Measurements from ENCODE around the gene NOL9.

NOL9 gene

DNA sequence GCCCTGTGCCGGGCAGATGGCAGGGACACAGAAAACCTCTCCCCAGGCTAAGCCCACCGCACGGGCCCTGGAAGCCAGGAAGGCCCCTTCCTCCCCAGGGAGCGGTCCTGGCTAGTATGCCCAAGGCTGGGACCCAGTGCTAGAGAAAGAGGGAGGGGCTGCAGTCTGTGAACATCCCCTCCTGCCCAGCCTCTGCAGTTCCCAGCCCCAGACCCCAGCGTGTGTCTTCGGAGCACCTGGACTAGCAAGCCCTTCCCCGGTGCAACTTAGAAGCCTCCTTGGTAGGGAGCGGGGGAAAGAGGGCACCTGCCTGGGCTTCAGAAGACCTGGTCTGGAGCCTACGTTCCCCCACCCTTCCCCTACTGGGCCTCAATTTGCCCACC is 64.9 kb downstream of the NOL9 start:
- DNase-seq (ENCODE audit: low spot score): no peak

DNA sequence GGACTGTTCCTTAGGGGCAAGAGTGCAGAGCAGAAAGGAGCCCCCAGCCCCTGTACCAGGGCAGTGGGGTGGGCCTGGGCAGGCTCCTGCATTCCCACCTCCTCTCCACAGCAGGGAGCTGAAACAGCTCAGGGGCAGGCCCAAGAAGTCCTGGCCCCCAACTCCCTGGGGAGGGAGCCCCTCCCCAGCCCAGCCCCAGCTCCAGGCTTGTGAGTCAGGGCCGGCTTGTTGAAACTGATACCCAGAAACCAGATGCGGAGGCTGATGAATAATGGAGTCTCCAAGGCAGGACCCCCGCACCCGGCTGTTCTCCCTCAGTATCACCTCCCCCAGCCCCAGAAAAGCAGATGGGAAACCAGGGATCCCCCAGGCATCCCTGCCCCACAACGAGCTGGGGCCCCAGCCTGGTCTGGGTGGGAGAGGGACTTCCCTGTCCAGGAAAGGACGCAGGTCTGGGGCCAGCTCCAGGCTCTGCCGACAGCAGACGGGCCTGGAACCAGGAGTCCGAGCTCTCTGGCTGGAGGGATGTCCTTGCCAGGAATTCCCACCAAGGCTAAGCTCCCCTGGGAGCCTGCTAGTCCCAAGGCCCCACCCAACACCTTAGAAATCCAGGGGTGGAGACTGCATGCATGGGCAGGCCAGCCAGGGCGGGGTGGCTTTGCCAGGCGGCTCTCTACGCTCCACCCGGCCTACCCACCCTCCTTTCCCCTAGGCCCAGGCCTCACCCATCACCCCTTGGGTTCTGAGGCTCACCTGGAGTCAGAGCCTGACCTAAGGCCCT is 65.5 kb downstream of the NOL9 start:
- DNase-seq (ENCODE audit: low spot score): peak; percentile 77

DNA sequence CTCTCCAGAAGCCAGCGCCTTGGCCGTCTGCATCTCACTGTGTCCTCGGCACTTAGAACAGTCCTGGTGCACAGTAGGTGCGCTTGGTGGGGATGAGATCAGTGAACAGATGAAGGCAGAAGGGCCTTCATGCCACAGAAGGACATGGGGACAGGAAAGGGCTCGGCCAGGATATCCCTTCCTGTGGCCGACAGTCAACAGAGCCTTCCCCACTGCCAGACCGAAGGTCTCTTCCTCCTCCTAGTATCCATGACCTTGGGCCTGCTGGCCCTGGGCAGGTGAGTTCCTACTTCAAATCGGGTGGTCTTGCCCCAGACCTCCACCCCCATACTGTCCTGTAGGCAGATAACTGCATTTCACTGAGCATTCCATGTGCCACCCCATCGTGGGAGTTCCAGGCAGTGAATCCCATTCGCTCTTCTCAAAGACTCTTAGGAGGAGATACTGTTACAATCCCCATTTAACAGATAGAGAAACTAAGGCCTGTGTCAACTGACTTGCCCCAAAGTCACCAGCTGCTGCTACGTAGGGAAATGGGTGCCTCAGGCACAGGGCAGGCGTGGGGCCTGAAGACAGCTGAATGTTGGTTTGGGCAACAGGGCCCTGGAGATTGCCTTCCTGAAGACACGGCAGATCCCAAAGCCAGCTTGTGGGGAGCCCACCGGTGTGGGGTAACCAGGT is 66.4 kb downstream of the NOL9 start:
- DNase-seq (ENCODE audit: low spot score): no peak

DNA sequence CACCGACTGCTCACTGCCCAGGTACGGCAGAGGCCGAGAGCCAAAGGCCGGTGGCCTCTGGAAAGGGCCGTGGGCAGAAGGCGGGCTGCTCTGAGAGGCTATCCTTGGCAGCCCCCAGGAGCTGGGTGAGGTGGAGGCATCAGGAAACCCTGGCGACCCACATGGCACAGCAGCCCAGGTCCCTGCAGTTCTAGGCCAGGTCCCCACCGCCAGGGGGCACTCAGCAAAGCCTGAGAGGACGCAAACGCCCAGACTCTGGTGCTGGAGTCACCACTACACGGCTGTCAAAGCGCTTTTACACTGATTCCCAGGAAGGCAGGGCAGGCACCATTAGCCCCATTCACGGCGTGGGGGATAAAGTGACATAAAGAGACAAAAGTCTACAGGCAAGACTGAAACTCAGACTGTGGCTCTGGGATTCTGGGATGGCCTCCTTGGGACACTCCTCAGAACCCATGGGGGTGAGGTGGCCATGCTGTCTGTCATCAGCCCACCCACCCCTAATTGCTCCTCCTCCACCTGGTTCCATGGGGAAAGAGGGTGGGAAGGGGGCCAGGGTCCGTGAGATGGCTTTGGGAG is 67.8 kb downstream of the NOL9 start:
- DNase-seq (ENCODE audit: low spot score): peak; percentile 87

DNA sequence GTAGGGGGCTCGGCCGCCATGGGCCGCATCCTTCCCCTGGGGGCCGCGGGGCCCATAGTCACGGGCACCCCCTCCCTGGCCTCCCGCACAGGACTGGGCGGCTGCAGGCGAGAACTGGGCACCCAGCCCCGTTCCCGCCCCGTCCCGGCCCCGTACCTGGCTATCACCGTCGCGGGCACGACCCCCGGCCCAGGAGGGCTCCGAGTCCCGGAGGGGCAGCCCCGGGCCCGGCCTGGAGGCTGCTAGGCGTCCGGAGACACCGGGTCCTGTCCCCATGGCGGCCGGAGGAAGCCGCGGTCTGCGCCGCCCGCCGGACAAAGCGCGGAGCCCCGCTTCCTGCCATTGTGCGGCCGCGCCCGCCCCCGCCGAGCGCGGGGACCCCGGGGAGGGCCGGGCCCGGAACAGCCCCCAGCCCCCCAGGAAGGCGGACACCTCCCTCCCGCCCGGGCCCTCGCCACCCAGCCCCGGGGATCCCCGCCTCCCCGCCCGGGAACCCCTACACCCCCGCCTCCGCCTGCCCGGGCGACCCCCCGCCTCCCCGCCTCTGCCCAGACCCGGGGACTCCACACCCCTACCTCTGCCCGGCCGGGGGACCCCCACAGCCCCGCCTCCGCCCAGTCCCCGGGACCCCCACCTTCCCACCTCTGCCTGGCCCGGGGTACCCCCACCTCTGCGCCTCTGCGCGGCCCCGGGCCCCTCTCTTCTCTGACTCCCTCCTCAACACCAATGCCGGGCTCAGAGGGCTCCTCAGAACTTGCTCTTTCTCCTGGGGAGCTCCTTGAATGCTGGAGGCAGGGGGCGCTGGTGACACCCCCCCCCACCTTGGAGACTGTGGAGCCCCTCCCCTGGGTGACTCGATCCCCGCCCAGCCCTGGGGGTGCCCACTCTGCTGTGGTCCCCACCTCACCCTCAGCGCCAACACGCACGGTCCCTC is 68.9 kb downstream of the NOL9 start:
- no peak for DNase-seq (ENCODE audit: low spot score)

DNA sequence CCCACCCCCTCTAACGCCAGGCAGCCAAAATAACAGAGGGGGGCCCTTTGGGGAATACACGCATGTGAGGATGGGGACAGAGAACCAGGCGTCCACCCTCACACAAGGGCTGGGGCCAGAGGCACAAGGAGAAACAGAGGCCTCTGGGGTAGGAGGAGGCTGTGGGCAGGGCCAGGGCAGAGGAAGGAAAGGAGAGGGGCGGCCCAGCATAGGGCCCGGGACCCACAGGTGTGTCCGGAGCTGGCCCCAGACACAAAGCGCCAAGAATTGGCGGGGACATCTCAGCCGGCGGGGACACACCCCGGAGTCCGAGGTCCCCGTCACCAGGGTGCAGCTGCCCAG is 69.5 kb downstream of the NOL9 start:
- DNase-seq (ENCODE audit: low spot score): no peak

DNA sequence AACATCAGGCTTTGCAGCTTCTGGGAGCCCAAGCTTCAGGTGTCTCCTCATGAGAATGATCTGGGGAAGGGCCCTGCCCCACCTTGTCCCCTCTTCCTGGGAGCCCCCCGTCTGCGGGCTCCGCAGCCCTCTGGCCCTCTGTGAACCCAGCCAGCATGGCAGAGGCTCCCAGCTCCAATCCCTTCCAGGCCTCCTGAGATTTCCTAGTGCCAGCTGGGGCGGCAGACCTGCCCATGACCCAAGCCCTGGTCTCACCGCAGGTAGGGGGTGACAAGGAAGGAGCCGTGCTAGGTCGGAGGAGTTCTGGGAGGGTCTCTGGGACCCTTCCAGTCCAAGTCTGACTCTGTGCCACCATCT is 70.6 kb downstream of the NOL9 start:
- DNase-seq (ENCODE audit: low spot score): no peak

DNA sequence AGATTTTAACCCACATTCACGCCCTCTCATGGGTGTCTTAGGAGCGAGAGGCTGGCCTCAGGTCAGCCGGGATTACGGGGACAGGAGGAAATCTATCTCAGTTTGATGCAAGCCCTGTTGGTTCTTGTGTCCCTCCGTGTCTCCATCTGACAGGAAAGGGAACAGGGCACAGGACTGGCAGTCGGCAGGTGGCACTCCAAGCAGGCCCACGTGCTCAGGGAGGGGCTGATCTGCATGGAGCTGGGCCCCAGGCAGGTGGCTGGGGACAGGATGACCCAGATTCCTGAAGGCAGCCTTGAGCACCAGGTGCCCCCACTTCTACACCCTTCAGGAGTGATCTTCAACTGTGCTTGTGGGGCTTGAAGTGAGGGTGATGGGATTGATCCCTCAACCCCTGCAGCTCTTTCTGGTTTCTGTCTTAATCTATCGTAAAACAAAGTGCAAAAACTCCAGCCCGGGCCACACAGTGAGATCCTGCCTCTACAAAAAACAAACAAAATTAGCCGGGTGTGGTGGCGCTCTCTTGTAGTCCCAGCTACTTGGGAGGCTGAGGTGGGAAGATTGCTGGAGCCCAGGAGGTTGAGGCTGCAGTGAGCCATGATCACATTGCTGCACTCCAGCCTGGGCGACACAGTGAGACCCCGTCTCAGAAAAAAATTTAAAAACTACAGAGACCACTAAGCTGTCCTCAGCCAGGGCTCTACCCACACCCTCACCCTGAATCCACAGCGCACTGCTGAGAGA is 71.1 kb downstream of the NOL9 start:
- DNase-seq (ENCODE audit: low spot score): no peak

DNA sequence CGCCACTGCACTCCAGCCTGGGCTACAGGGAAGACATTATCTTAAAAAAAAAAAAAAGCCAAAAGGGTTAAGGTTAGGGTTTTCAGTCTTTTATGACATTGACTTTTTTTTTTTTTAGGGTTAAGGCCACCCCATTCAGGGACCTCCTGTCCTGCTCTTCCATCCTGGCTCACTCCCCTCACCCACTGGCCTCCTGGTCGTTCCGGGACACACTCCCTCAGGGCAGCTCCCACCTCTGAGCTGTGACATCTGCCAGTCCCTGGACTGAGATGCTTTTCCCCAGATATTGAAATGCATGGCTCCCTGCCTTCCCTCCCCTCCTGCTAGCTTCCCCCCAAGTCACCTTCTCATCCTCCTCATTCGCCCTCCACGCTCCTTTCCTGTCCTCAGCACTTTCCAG is 72.5 kb downstream of the NOL9 start:
- DNase-seq (ENCODE audit: low spot score): no peak

DNA sequence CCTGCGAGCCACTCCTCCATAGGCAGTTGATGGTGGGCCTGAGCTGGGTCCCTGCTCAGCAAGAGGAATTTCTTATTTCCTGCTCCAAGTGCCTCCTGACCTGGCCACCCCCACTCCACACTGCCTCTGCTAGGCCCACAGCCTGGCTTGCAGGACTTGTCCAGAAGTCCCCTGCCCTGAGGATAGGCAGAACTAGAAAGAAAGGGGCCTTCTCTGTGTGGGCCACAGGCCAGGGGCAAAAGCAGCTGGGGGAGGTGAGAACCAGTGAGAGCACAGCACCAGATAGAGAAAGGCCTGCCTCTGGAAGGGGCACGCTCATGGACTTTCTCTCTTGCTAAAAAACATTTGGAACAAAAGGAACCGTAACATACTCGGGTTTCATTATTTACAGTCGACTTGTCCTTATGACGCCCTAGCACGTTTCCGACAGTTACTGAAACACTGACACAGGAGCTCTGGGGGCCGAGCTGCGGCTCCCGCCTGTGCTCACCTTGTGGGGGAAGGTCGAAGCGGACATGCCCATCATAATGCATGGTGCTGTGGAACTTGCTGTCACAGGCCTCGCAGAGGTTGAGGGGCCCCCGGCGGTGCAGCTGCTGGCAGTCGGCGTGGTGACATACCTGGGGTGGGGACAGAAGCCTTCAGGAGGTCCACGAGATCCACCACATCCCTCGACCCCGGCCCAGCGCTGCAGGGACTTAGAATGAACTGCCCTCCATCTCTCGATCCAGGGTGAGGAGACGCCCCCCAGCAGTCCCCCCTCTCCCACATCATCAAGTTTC is 77.1 kb downstream of the NOL9 start:
- no peak for DNase-seq (ENCODE audit: low spot score)

DNA sequence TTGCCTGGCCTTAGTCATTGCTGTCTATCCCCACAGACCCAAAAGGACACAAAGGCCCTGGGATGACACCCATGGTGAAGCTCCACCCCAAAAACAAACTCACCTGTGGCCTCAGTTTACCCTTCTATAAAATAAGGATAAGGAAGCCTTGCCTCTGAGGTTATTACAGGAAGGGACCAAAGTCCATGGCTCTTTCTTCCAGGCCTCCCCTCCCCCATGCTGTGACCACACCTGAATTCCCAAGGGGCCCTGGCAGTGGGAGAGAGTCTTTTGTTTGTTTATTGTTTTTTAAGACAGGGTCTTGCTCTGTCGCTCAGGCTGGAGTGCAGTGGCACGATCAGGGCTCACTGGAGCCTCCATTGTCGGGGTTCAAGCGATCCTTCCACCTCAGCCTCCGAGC is 77.8 kb downstream of the NOL9 start:
- no peak for DNase-seq (ENCODE audit: low spot score)

DNA sequence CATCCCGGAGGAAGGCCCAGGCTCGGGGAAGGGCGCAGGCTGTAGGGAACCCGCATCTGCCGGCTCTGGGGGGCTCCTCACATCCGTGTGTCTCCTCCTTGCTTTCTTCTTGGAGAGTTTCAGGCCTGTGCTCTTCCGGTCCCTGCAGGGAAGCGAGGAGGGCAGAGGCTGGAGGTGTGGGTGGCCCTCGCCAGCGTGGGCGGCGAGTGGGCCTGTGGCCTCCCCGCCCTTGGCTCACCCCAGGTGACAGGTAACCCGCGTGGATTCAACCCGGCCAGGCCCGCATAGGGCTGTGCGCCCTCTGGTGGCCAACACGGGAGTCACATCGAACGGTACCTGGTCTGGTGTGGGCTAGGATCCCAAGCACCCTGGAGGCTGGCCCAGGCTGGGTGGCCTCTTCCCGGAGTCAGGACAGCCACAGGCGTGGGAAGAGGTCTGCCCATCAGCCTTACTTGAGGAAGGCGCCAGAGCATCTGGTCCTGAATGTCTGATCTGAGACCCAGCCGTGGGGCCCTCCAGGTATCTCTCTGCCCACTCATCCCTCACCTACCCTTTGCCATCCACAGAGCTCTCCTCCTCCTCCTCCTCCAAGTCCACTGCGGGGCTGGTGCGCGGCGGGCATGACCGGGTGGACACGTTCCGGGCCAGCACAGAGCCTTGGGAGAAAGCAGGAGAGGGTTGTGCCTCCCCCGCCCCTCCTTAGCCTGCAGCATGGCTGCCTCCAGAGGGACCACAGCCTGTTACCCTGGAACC is 78.8 kb downstream of the NOL9 start:
- peak; percentile 57 for DNase-seq (ENCODE audit: low spot score)

DNA sequence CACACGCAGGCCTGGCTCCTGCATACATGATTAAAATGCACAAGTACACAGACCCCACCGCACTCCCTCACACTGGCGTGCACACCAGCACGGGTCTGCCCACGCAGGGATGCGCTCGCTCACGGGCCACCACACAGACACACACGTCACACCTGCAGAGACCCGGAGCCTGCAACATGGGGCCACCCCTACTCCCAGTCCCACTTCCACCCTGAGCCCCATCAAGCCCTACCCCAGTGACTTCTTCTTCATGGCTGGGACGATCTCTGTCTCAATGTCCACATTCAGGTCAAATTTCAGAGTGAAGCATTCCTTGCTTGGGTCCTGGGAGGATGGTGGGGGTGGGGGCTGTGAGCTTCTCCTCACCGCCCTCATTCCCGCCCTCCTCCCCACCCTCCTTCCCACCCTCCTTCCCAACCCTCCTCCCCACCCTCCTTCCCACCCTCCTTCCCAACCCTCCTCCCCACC is 79.5 kb downstream of the NOL9 start:
- DNase-seq (ENCODE audit: low spot score): no peak

DNA sequence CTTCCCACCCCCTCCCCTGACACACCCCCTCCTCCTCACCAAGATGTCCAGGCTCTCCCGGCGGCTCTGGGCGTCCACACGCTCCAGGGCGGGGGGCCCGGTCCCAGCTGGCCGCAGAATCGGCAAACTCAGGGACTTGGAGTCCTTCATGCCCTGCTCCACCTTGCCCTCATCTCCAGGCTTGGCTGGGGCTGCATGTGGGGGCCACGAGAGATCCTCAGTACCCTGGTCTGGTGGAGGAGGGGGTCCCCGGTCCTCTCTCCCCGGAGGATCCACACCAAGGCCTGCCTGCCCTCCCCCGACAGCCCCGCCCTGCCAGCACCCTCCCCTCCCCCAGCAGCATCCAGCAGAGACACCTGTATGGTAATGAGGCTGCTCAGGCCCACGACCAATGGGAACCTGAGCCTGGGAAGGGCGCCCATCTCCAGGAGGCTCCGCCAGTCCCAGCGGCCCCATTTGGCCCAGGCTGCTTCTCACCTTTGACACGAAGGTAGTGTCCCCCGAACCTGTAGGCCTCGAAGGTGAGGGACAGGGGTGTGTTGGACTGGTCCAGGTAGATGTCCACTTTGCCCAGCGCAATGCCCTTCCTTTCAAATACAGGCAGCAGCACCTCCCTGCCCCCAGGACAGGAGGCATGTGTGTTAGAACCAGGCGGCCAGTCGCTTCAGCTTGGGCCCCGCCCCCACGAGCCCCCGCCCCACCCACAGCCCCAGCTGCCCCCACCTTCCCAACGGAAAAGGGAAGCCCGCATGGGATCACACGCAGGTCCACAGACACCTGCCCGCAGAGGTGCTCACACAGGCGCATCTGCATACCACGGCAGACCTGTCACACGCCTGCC is 80.1 kb downstream of the NOL9 start:
- DNase-seq (ENCODE audit: low spot score): no peak

DNA sequence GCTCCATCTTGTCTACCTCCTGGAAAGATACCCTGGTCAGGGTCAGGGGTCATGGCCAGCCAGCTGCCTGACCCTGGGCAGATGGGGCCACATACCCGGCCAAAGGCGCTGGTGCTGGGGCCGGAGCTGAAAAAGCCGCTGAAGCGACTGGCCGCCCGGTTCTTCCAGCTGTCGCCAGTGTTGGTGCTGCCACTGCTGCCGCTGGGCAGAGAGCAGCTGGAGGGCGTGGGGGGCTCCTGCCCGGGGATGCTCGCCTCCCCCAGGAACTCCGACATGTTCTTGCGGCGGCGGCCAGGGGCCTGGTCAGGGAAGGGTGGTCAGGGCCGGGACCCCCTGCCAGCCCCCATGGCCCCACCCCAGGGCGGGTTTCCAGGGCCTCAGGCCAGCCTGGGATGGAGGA is 81.2 kb downstream of the NOL9 start:
- no peak for DNase-seq (ENCODE audit: low spot score)

DNA sequence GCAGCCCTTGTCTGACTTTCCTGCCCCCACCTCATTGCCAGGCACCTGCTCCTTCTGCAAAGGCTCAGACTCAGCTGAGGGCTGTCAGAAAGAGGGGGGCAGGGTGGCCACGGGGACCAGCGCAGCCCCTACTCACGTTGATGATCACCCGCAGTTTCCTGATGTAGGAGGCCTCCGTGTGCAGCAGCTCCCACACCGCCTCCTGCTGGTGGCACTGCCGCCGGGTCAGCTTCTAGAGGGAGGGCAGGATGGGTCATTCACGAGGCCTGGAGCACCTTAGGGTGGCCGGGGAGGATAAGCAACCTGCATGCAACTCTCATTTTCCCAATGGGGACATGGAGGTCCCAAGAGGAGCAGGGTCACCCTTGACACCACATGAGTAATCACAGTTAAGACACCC is 81.9 kb downstream of the NOL9 start:
- no peak for DNase-seq (ENCODE audit: low spot score)

DNA sequence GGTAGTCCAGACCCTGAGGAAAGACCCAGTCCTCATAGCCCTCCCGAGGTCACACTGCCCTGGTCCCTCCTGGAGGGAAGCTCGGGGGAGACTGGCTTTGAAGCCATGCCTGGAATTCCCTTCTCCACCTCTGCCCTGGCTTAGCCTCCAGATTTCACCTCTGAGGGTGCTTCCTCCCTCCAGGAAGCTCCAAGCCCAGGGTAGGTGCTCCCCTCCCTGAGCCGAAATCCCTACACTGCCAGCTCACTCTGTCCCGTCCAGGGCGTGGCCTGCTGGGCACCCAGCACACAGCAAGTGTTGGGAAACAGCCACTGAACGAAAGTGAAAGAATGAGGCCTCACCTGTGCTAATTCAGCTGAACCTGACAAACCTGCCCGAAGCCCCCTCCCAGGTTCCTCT is 82.3 kb downstream of the NOL9 start:
- DNase-seq (ENCODE audit: low spot score): no peak
